Activated CD4-positive, alpha-beta memory T cell treated with anti-CD3 and anti-CD28 coated beads, Interleukin-2, amount 10 ng/mL, durations not matched to agents 7 days and 5 days (primary cell): Measurements from ENCODE around the gene RALGAPA2. TPM values are rescaled to one million over a fixed set of nuclear protein-coding genes. Genes with fewer than 3 reads are reported as not detected.

Experiments used
- CTCF ChIA-PET: fragments of 350-600 bp; sonication (Branson Sonifier 250); formaldehyde crosslinking; loops from one replicate; lab custom pipeline; 2021; ENCODE audit warnings: antibody characterized with exemption, inconsistent platforms; lab: Charles Lee
- POLR2A ChIA-PET: fragments of 350-600 bp; sonication (Branson Sonifier 250); formaldehyde crosslinking; loops from one replicate; lab custom pipeline; 2021; ENCODE audit warnings: antibody characterized with exemption; lab: Charles Lee
- DNase-seq: peaks from one replicate; pipeline ENCODE4 v3.0.0-alpha.2; 2020
- H3K27ac Mint-ChIP-seq: one replicate; pipeline ENCODE4 v1.8.0; 2021; ENCODE audit warnings: mild to moderate bottlenecking, mixed read lengths
- H3K27me3 Mint-ChIP-seq: one replicate; pipeline ENCODE4 v1.8.0; 2021; ENCODE audit warnings: mixed read lengths
- H3K36me3 Mint-ChIP-seq: one replicate; pipeline ENCODE4 v1.8.0; 2021; ENCODE audit warnings: low read depth, mixed read lengths
- H3K4me1 Mint-ChIP-seq: one replicate; pipeline ENCODE4 v1.8.0; 2021; ENCODE audit warnings: mixed read lengths
- H3K4me3 Mint-ChIP-seq: one replicate; pipeline ENCODE4 v1.8.0; 2021; ENCODE audit warnings: mild to moderate bottlenecking, mixed read lengths
- H3K9me3 Mint-ChIP-seq: one replicate; pipeline ENCODE4 v1.8.0; 2021; ENCODE audit warnings: mixed read lengths
- total RNA-seq, 2 experiments: library from RNA; stranded (reverse); gene quantifications; one replicate each; pipeline ENCODE4 v1.2.3, GENCODE V29; 2021

RALGAPA2 gene
- total RNA-seq, 2 experiments from 2014 or later, result 16.5 to 20.6 TPM

GRCh38 chr20:20737158-20737557, 24.7 kb upstream of the RALGAPA2 start:
- CTCF ChIA-PET, result no interaction called here
- Mint-ChIP-seq H3K9me3 (no peaks in the 10 kb centered on the region), H3K27me3 (peaks cover 18% of the 10 kb centered on the region), H3K36me3 (no peaks in the 10 kb centered on the region), H3K4me1 (peaks cover 9% of the 10 kb centered on the region), H3K27ac (no peak overlapping the region), H3K4me3 (no peak overlapping the region)
- DNase-seq, result no peak
- POLR2A ChIA-PET, result no interaction called here

DNA sequence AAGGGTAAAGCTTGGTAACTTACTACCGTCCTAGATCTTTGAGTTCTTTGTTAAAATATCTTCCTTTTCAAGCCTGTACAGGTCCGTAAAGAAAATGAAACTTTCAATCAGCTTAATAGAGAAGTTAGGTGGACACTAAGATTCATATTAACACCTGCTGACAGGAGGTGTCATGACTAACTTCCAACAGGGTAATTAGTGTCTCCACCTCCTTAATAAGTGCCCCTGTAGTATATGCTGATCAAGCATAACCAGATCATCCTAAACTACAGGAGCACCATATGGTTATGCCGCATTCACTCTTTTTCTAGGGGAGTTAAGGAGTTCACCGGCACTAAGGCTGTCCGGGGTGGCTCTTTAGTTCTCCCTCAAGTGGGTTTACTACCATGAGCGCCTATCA, 23.9 kb upstream of the RALGAPA2 start:
- POLR2A ChIA-PET, result no interaction called here
- H3K27me3 Mint-ChIP-seq, result peaks cover 14% of the 10 kb centered on the region
- no peak for DNase-seq
- CTCF ChIA-PET, result no interaction called here
- H3K4me1 Mint-ChIP-seq, result peaks cover 9% of the 10 kb centered on the region
- no peak overlapping the region for H3K4me3 Mint-ChIP-seq
- no peaks in the 10 kb centered on the region for H3K36me3 Mint-ChIP-seq
- H3K27ac Mint-ChIP-seq, result no peak overlapping the region
- no peaks in the 10 kb centered on the region for H3K9me3 Mint-ChIP-seq

DNA sequence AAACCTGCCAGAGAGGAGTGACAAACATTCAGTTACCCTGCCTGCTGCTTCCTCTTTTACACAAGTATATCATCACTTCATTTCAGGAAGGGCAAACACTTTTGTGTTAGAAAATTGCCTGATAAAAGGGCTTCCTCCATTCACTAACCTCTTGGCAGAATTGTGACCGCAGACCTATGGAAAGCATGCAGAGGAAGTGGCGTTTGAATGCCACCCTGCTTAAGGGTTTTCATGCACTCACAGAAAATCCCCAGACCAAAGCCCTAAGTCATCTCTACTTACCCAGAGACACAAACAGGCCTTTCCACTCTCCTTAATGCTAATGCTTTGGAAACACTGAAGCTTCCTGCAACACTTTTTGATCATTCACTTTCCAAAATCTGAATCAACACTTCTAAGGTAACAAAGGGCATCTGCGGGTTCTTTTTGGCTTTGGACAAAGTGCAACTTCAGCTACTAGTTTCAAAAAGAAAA, 22.1 kb upstream of the RALGAPA2 start:
- POLR2A ChIA-PET, result no interaction called here
- Mint-ChIP-seq H3K4me3 (no peak overlapping the region), H3K36me3 (no peaks in the 10 kb centered on the region), H3K27me3 (peaks cover 9% of the 10 kb centered on the region), H3K27ac (no peak overlapping the region), H3K4me1 (peaks cover 9% of the 10 kb centered on the region), H3K9me3 (no peaks in the 10 kb centered on the region)
- CTCF ChIA-PET, result no interaction called here
- peak; percentile 18 for DNase-seq

DNA sequence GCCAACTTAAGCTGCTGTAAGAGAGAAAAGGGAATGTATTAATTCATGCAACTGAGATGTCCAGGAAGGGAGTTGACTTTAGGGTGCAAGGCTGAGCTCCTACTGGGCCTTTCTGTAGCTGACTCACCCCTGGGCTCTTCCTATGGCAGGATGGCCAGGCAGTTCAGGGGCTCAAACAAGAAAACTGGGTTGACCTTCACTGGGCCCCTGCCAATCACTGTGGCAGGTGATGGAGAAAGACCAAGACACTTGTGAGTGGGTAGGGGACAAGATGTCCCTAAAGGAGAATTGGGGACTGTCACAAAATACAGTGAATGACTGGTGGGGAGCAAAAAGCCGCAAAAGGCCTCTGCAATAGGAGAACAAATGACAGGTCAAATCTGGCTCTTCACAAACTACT, 21.5 kb upstream of the RALGAPA2 start:
- H3K27me3 Mint-ChIP-seq, result peaks cover 5% of the 10 kb centered on the region
- peaks cover 9% of the 10 kb centered on the region for H3K4me1 Mint-ChIP-seq
- no peak overlapping the region for H3K4me3 Mint-ChIP-seq
- POLR2A ChIA-PET, result no interaction called here
- no peaks in the 10 kb centered on the region for H3K36me3 Mint-ChIP-seq
- no peaks in the 10 kb centered on the region for H3K9me3 Mint-ChIP-seq
- H3K27ac Mint-ChIP-seq, result no peak overlapping the region
- no peak for DNase-seq
- CTCF ChIA-PET, result no interaction called here

DNA sequence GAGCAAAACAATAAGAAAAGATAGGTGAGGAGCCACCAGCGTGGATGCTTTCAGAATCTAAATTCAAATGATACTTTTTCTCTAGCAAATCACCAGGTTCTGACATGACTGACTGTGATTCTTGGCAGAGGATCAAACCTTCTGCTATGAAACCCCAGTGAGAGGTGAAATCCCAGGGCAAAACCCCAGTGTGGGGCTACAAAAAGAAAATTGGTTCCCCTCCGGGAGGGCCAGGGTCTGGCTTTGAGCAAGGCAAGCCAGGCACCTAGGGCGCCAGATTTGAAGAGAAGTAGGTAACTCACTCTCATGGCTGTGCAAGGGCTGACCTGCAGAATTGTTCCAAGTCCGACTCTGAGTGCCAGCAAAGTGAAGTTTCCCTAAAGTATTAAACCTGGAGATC, 20.2 kb upstream of the RALGAPA2 start:
- Mint-ChIP-seq H3K4me3 (no peak overlapping the region), H3K36me3 (no peaks in the 10 kb centered on the region), H3K27me3 (peaks cover 7% of the 10 kb centered on the region), H3K27ac (no peak overlapping the region), H3K9me3 (no peaks in the 10 kb centered on the region), H3K4me1 (peaks cover 9% of the 10 kb centered on the region)
- ChIA-PET CTCF (no interaction called here), POLR2A (no interaction called here)
- no peak for DNase-seq

GRCh38 chr20:20731945-20732296, 19.5 kb upstream of the RALGAPA2 start:
- Mint-ChIP-seq H3K27me3 (peaks cover 7% of the 10 kb centered on the region), H3K4me1 (peaks cover 9% of the 10 kb centered on the region), H3K9me3 (no peaks in the 10 kb centered on the region), H3K4me3 (no peak overlapping the region), H3K27ac (no peak overlapping the region), H3K36me3 (no peaks in the 10 kb centered on the region)
- CTCF ChIA-PET, result no interaction called here
- POLR2A ChIA-PET, result no interaction called here
- DNase-seq, result no peak

DNA sequence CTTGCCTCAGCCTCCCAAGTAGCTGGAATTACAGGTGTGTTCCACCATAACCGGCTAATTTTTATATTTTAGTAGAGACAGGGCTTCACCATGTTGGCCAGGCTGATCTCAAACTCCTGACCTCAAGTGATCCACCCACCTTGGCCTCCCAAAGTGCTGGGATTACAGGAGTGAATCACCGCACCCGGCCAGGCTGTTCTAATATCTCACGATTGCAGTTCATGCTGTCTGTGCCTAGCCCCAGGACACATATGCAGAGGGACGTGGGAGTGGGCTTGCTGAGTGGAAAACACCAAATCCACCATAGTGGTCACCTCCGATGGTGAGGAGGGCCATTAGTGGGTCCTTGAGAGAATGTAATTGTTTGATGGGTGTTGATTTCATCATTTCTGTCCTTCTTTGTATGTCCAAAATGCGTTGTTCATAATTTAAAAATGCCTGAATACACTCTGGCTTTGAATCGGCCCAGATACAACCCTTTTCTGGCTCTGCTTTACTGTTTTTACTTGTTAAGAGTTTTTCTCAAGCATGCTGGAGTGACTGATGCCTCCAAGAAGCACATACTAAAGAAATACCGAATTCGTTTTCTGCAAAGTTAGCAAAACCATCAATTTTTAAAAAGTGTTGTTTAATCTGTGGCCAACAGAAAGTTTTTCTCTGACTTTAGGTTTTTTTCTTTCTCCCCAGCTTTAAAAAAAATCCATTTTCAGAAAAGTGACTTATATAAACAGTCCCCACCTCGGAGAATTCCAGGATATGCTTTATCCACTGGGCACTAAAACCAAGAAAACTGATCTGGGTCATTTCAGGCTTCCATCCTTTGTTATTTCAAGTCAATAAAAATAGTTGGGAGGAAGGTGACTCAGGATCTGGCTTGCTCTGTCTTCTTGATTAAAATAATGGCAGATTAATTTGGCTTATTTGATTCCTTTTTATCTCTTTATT, 18.8 kb upstream of the RALGAPA2 start:
- CTCF ChIA-PET, result no interaction called here
- Mint-ChIP-seq H3K4me1 (peaks cover 9% of the 10 kb centered on the region), H3K36me3 (no peaks in the 10 kb centered on the region), H3K9me3 (no peaks in the 10 kb centered on the region), H3K4me3 (no peak overlapping the region), H3K27ac (no peak overlapping the region), H3K27me3 (peaks cover 3% of the 10 kb centered on the region)
- DNase-seq, result no peak
- POLR2A ChIA-PET, result no interaction called here

GRCh38 chr20:20729563-20729962, 17.1 kb upstream of the RALGAPA2 start:
- H3K4me1 Mint-ChIP-seq, result peaks cover 7% of the 10 kb centered on the region
- H3K36me3 Mint-ChIP-seq, result no peaks in the 10 kb centered on the region
- ChIA-PET CTCF (no interaction called here), POLR2A (no interaction called here)
- no peak for DNase-seq
- no peaks in the 10 kb centered on the region for H3K9me3 Mint-ChIP-seq
- H3K27me3 Mint-ChIP-seq, result peaks cover 2% of the 10 kb centered on the region
- H3K27ac Mint-ChIP-seq, result no peak overlapping the region
- H3K4me3 Mint-ChIP-seq, result no peak overlapping the region

GRCh38 chr20:20721489-20721888, 9.0 kb upstream of the RALGAPA2 start:
- ChIA-PET CTCF (interaction anchor here (2.0 kb wide), 1 partner anchor 9 kb away, joined by 6 read pairs; the partner anchor contains the start of gene RALGAPA2), POLR2A (no interaction called here)
- Mint-ChIP-seq H3K4me1 (no peaks in the 10 kb centered on the region), H3K27me3 (no peaks in the 10 kb centered on the region), H3K9me3 (no peaks in the 10 kb centered on the region), H3K36me3 (no peaks in the 10 kb centered on the region), H3K27ac (no peak overlapping the region), H3K4me3 (no peak overlapping the region)
- no peak for DNase-seq

DNA sequence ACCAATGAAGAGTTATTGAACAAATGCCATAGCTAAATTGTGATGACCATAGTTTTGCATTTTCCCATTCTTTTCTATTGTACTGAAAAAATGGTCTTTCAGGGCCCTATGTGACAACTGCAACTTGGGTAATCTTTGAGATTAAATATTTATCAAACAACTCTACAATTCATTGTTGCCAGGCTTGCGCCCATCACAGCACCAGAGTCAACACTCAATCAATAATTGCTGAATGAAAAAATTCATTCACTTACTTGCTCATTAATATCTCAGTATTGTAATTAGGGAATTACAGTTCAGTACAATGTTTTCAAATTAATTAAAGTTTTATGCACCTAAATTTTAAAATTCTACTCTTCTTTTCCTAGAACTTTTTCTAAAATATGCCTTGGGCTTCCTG, 7.7 kb upstream of the RALGAPA2 start:
- no peak overlapping the region for H3K27ac Mint-ChIP-seq
- H3K27me3 Mint-ChIP-seq, result no peaks in the 10 kb centered on the region
- H3K36me3 Mint-ChIP-seq, result no peaks in the 10 kb centered on the region
- DNase-seq, result no peak
- CTCF ChIA-PET, result no interaction called here
- H3K4me1 Mint-ChIP-seq, result no peaks in the 10 kb centered on the region
- no peak overlapping the region for H3K4me3 Mint-ChIP-seq
- POLR2A ChIA-PET, result no interaction called here
- H3K9me3 Mint-ChIP-seq, result no peaks in the 10 kb centered on the region

DNA sequence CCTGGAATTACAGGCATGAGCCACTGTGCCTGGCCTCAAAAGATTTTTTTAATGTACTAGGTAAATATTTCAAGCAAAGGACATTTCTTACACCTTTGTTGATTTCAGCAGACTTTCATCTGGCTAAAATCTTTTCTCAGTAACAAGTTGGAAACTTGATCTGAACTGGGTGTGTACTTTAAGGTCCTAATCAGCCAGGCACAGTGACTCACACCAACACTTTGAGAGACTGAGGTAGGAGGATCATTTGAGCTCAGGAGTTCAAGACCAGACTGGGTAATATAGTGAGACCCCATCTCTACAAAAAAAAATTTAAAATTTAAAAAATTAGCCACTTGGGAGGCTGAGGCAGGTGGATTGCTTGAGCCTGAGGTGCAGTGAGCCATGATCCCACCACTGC, 7.0 kb upstream of the RALGAPA2 start:
- H3K4me1 Mint-ChIP-seq, result no peaks in the 10 kb centered on the region
- ChIA-PET CTCF (no interaction called here), POLR2A (no interaction called here)
- H3K9me3 Mint-ChIP-seq, result no peaks in the 10 kb centered on the region
- H3K4me3 Mint-ChIP-seq, result no peak overlapping the region
- DNase-seq, result no peak
- H3K36me3 Mint-ChIP-seq, result no peaks in the 10 kb centered on the region
- no peak overlapping the region for H3K27ac Mint-ChIP-seq
- no peaks in the 10 kb centered on the region for H3K27me3 Mint-ChIP-seq

DNA sequence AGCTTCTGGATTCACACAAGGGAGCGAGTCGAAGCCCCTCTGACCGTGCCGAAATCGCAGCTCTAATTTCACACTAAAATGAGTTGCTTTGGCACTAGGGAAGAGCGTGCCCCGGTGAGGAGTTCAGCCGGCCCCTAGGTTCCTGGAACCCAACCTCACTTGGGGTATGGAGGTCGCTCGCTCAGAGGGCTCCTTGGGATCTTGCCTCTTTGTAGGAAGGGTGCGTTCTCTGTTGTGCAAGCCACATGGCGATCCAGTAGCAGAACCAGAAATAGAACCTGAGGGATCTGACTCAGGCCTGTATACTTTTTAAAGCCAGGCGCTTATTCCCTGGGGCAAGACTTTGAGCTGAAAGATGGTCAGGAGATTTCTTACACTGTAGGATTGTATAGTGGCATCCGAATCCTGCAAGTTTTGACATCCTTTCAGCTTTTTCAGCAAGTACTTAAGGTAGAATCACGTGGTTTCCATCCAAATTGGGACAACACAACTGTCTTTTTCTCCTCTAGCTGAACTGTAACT, 861 bp upstream of the RALGAPA2 start:
- Mint-ChIP-seq H3K9me3 (no peaks in the 10 kb centered on the region), H3K4me3 (peak overlapping the region; percentile 92), H3K4me1 (peaks cover 29% of the 10 kb centered on the region), H3K27ac (peak overlapping the region; percentile 94), H3K27me3 (no peaks in the 10 kb centered on the region), H3K36me3 (peaks cover 7% of the 10 kb centered on the region)
- CTCF ChIA-PET, result interaction anchor here (1.2 kb wide), 1 partner anchor 9 kb away, joined by 6 read pairs; no protein-coding TSS in a partner anchor
- POLR2A ChIA-PET, result interaction anchor here (1.0 to 1.2 kb wide), 2 partner anchors 9 to 10 kb away, joined by 3 read pairs; no protein-coding TSS in a partner anchor
- no peak for DNase-seq

DNA sequence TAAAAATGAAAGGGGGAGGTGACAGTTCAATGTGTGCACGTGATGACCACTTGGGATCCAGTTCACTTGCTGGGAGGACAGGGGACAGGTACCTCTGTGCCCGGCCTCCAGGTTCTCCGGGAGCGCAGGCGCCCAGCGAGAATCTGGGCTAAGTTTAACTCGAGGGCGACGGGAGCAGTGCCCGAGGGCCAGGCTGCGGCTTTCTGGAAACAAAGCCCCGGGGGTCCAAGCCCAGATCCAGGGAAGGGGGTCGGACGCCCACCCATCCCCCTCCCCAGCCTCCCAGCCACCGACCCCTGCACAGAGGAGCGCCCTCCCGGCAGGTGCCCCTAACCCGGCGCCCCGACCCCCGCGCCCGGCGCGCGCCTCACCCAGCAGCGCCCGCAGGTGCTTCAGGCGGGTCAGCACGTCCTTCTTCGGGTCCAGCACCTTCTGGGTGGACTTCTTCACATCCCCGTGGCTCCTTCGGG, 405 bp downstream of the RALGAPA2 start:
- POLR2A ChIA-PET, result interaction anchor here (0.6 to 1.2 kb wide), 4 partner anchors 8 to 260 kb away, joined by 3 read pairs; no protein-coding TSS in a partner anchor
- peaks cover 8% of the 10 kb centered on the region for H3K36me3 Mint-ChIP-seq
- peak overlapping the region; percentile 92 for H3K4me3 Mint-ChIP-seq
- H3K9me3 Mint-ChIP-seq, result no peaks in the 10 kb centered on the region
- CTCF ChIA-PET, result interaction anchor here (0.5 to 1.2 kb wide), 3 partner anchors 10 to 719 kb away, joined by 3 to 6 read pairs (median 3); no protein-coding TSS in a partner anchor
- H3K4me1 Mint-ChIP-seq, result peaks cover 29% of the 10 kb centered on the region
- H3K27me3 Mint-ChIP-seq, result no peaks in the 10 kb centered on the region
- DNase-seq, result peak; percentile 19
- H3K27ac Mint-ChIP-seq, result peak overlapping the region; percentile 84
